Central memory CD8-positive, alpha-beta T cell (primary cell): ENCODE data around the gene DBT.

Source experiments
- ATAC-seq: fragments of 150-1000 bp; cut with Tn5 transposase; replicated peaks from 2 replicates; pipeline ENCODE4 v1.10.0; 2022; ENCODE audit warnings: mild to moderate bottlenecking, moderate FRiP score, moderate number of reproducible peaks; ENCODE audit not compliant: poor library complexity, severe bottlenecking; ENCODE audit errors: extremely low read depth
- DNase-seq, 2 donors: peaks; one replicate each; pipeline ENCODE4 v3.0.0; 2021; ENCODE audit warnings: low spot score in 2 of 2
- H3K27ac Mint-ChIP-seq: one replicate; pipeline ENCODE4 v1.8.0; 2022; ENCODE audit warnings: low read depth, mild to moderate bottlenecking, moderate library complexity, mixed read lengths
- H3K27me3 Mint-ChIP-seq: one replicate; pipeline ENCODE4 v1.8.0; 2022; ENCODE audit warnings: mixed read lengths
- H3K36me3 Mint-ChIP-seq: one replicate; pipeline ENCODE4 v1.8.0; 2022; ENCODE audit warnings: mild to moderate bottlenecking, moderate library complexity, mixed read lengths; ENCODE audit not compliant: insufficient read depth
- H3K4me1 Mint-ChIP-seq: one replicate; pipeline ENCODE4 v1.8.0; 2022; ENCODE audit warnings: mixed read lengths
- H3K4me3 Mint-ChIP-seq: one replicate; pipeline ENCODE4 v1.8.0; 2022; ENCODE audit warnings: mild to moderate bottlenecking, moderate library complexity, mixed read lengths
- H3K9me3 Mint-ChIP-seq: one replicate; pipeline ENCODE4 v1.8.0; 2022; ENCODE audit warnings: mixed read lengths

The DBT gene

DNA sequence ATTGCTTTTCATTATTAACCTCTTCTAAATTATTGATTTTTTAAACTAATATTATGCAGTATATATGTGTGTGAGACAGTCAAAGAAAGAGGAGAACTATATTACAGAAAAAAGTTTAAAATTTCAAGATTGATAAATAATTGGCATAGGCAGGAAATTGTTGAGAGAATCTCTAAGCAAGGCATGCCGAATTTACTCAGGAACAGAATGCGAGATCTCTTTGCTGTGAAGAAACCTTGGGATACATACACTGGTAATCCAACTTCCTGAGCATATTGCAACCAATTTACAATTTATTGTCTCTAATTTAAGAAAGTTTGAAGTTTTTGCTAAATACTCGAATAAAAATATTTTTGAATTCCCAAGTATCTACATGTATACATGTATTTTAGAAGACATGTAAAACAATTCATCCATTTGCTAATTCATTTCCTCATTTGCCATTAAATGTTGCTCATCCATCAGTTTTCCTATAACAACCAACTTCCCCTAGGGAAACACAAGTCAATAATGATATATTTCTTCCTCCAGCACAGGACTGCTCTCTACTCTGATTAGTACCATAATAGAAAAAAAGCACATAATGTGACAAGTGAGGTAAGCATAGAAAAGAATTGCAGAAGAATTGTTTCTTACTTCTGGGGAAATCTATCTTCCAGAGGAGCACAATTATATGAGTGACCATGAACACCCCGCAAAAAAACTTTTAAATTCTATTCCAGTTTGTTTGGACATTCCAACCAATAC lies 72.2 kb downstream of the DBT start:
- Mint-ChIP-seq H3K9me3 (no peaks in the 10 kb centered on the region), H3K4me1 (no peaks in the 10 kb centered on the region), H3K27me3 (no peaks in the 10 kb centered on the region), H3K27ac (no peak overlapping the region), H3K36me3 (no peaks in the 10 kb centered on the region), H3K4me3 (no peak overlapping the region)
- DNase-seq (no peak), ATAC-seq (no peak)

DNA sequence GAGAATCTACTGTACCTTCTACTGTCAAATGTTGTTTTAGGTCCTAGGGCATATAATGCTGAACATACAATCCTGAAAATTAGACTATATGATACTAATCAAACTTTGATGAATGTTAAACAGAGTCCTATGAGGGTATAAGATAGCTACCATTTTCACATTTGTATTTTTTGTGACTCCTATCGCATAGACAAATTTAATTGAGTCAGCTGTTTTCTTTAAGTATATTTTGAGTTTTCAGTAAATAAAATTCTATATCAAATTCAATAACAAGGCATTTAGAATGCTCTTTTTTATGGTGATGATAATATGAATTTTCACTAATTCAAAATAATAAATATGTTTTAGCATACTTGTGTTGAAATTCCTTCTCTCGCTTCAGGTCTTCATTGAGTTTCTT lies 81.6 kb downstream of the DBT start:
- Mint-ChIP-seq H3K4me3 (no peak overlapping the region), H3K27me3 (no peaks in the 10 kb centered on the region), H3K9me3 (no peaks in the 10 kb centered on the region), H3K36me3 (no peaks in the 10 kb centered on the region), H3K4me1 (no peaks in the 10 kb centered on the region), H3K27ac (no peak overlapping the region)
- ATAC-seq (no peak), DNase-seq (no peak)

DNA sequence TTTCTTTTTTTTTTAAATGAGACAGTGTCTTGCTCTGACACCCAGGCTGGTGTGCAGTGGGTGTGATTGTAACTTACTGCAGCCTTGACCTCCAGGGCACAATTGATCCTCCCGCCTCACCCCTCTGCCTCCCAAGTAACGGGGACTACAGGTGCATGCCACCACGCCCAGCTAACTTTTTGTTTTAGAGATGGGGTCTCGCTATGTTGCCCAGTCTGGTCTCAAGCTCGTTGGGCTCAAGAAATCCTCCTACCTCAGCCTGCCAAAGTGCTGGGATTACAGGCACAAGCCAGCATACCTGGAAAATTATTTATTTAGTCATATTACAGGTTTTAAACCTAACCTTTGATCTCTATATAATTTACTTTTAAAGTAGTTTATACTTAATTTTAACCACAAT lies 84.9 kb downstream of the DBT start:
- no peak for ATAC-seq
- no peaks in the 10 kb centered on the region for H3K36me3 Mint-ChIP-seq
- no peaks in the 10 kb centered on the region for H3K27me3 Mint-ChIP-seq
- no peaks in the 10 kb centered on the region for H3K9me3 Mint-ChIP-seq
- no peak overlapping the region for H3K4me3 Mint-ChIP-seq
- no peaks in the 10 kb centered on the region for H3K4me1 Mint-ChIP-seq
- H3K27ac Mint-ChIP-seq: no peak overlapping the region
- DNase-seq: no peak

DNA sequence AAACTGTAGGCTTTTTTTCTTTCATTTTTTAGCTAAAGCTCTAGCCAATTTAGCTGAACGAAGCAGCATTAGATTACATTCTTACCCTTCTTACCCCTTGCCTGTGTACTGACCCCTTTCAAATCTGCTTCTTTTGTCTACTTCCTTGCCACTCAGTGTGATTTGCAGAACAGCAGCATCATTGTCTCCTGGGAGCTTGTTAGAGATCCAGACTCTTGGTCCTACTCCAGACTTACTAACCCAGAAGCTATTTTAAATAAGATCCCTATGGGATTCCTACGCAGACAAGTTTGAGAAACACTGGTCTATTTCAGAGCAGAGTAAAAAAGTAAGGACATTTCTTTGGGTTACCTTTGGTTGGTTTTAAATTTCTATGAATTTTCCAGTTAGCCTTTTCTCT lies 85.4 kb downstream of the DBT start:
- H3K27me3 Mint-ChIP-seq: no peaks in the 10 kb centered on the region
- DNase-seq: no peak
- H3K4me3 Mint-ChIP-seq: no peak overlapping the region
- no peak for ATAC-seq
- no peak overlapping the region for H3K27ac Mint-ChIP-seq
- no peaks in the 10 kb centered on the region for H3K4me1 Mint-ChIP-seq
- H3K9me3 Mint-ChIP-seq: no peaks in the 10 kb centered on the region
- no peaks in the 10 kb centered on the region for H3K36me3 Mint-ChIP-seq

DNA sequence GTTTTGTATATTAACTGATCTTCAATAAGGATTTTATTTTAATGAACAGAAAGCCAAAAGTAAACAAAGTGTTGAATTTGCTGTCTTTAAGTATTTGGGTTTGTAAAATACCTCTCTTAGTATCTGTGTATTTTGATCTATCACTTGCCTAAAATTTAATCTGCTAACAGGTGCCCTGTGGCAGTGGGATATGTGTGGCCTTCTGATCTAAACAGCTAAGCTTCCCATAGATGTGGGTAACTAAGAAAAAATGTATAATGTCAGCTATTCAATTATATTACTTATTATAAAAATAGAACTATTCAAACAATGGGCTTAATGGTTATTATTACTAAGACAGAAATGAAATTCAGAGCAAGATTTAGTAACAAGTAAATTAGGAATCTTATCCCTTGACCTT lies 86.8 kb downstream of the DBT start:
- Mint-ChIP-seq H3K27me3 (no peaks in the 10 kb centered on the region), H3K4me3 (no peak overlapping the region), H3K9me3 (no peaks in the 10 kb centered on the region), H3K4me1 (no peaks in the 10 kb centered on the region), H3K27ac (no peak overlapping the region), H3K36me3 (no peaks in the 10 kb centered on the region)
- DNase-seq: no peak
- ATAC-seq: no peak

DNA sequence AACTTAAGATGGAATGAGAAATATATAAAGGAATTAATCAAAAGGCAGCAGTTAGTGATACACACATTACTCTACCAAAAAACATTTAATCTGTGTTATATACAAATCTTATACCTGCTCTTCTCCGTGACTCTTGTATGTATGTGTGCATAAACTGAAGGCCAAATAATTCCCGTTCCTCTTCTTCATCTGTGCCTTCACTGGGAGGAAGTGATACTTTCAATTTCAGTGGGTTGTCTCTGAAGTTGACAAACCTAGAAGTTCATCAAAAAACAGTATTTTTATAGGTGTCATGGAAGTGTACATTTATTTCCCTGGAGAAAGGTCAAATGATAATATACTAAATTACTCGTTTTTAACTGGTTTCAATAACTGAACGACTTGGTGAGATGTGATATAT lies 97.4 kb downstream of the DBT start:
- H3K4me3 Mint-ChIP-seq: no peak overlapping the region
- ATAC-seq (no peak), DNase-seq (no peak)
- H3K36me3 Mint-ChIP-seq: peaks cover 7% of the 10 kb centered on the region
- peaks cover 8% of the 10 kb centered on the region for H3K4me1 Mint-ChIP-seq
- peak overlapping the region; percentile 29 for H3K27ac Mint-ChIP-seq
- H3K27me3 Mint-ChIP-seq: no peaks in the 10 kb centered on the region
- no peaks in the 10 kb centered on the region for H3K9me3 Mint-ChIP-seq

DNA sequence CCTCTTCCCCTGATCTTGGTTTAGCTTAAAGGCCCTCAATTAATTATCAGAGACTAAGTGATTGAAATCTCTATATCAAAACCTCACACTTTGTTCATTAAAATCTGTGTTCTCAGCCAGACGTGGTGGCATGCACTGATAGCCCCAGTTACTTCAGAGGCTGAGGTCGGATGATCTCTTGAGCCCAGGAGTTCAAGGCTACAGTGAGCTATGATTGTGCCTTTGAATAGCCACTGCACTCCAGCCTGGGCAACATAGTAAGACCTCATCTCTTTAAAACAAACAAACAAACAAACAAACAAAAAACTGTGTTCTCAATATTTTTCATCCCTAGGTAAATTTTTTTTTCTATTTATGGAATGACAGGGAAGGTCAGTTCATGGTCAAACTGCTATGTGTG lies 98.0 kb downstream of the DBT start:
- Mint-ChIP-seq H3K36me3 (peaks cover 9% of the 10 kb centered on the region), H3K27me3 (no peaks in the 10 kb centered on the region), H3K4me3 (no peak overlapping the region), H3K9me3 (no peaks in the 10 kb centered on the region), H3K4me1 (peaks cover 8% of the 10 kb centered on the region), H3K27ac (peak overlapping the region; percentile 29)
- ATAC-seq (no peak), DNase-seq (no peak)

DNA sequence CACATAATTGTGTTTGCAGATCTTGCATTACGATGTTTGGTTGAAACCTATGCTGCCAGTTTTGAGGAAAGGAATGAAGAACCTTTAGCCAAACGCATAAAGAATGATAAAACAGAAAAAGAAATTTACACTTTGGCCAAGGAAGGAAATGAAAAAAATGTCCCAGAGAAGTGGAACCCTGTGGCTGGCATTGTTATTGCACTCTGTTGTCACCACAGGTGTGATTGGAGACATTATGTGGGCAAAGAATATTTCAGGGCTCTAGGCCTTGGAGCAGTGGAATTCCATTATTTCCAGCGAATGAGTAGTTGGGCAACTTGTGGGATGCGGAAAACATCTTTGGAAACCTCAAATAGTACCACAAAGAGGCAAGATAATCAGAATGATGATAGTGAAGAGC lies 101.8 kb downstream of the DBT start:
- Mint-ChIP-seq H3K4me3 (no peak overlapping the region), H3K27ac (no peak overlapping the region), H3K27me3 (no peaks in the 10 kb centered on the region), H3K36me3 (peaks cover 35% of the 10 kb centered on the region), H3K9me3 (no peaks in the 10 kb centered on the region), H3K4me1 (peaks cover 8% of the 10 kb centered on the region)
- no peak for DNase-seq
- ATAC-seq: no peak

DNA sequence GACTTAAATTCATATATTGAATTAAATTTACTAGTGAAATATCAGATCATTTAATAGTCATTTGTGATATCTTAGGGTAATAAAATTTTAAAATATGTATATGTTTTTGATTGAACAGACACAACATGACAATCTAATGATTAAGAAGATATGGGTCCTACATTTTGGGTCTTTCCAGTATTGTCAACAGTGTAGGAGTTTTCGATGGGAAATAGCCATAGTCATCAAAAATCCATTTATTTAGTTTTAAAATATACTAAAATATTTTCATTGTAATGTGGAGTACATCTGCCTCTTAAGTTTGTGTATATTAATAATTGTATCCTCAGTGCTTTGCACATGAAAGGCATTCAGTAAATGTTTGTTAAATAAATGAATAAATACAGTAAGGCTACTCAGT lies 102.7 kb downstream of the DBT start:
- Mint-ChIP-seq H3K4me1 (peaks cover 2% of the 10 kb centered on the region), H3K27me3 (no peaks in the 10 kb centered on the region), H3K27ac (no peak overlapping the region), H3K9me3 (no peaks in the 10 kb centered on the region), H3K4me3 (no peak overlapping the region), H3K36me3 (peaks cover 41% of the 10 kb centered on the region)
- no peak for DNase-seq
- no peak for ATAC-seq

DNA sequence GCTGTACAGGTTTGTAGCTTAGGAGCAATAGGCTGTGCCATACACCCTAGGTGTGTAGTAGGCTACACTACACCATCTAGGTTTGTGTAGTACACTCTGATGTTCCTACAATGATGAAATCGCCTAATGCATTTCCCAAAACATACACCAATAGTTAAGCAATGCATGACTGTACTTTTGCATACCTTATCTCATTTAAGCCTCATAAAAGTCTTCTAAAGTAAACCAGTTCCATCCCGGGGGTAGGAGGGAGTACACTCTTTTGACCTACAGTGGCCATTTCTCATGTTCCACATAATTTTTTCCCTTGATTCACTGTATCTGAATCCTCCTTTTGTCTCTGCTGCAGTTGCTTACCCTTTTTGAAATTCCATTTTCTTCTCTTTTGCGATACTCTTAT lies 104.5 kb downstream of the DBT start:
- H3K36me3 Mint-ChIP-seq: peaks cover 55% of the 10 kb centered on the region
- H3K27me3 Mint-ChIP-seq: no peaks in the 10 kb centered on the region
- ATAC-seq (no peak), DNase-seq (no peak)
- H3K27ac Mint-ChIP-seq: no peak overlapping the region
- no peak overlapping the region for H3K4me3 Mint-ChIP-seq
- peaks cover 6% of the 10 kb centered on the region for H3K4me1 Mint-ChIP-seq
- H3K9me3 Mint-ChIP-seq: no peaks in the 10 kb centered on the region

DNA sequence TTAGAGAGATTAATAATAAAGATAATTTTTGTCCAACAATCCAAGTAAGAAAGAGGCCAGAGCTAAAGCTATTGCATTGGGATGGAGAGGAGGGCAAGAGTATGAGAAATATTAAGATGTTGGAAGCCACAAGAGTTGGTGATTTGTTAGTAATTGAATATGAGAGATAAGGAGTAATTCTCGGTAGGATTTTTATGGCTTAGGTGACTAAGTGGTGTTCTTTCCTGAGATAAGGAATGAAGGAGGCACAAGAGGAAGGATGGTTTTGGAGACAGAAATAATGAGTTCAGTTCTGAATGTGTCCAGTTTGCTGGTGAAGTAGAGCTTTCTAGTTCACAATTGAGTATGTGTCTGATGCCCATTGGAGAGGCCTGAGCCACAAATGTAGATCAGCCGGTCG lies 107.3 kb downstream of the DBT start:
- DNase-seq (no peak), ATAC-seq (no peak)
- Mint-ChIP-seq H3K9me3 (no peaks in the 10 kb centered on the region), H3K4me1 (peaks cover 6% of the 10 kb centered on the region), H3K27me3 (no peaks in the 10 kb centered on the region), H3K27ac (peak overlapping the region; percentile 59), H3K36me3 (peaks cover 69% of the 10 kb centered on the region), H3K4me3 (no peak overlapping the region)

DNA sequence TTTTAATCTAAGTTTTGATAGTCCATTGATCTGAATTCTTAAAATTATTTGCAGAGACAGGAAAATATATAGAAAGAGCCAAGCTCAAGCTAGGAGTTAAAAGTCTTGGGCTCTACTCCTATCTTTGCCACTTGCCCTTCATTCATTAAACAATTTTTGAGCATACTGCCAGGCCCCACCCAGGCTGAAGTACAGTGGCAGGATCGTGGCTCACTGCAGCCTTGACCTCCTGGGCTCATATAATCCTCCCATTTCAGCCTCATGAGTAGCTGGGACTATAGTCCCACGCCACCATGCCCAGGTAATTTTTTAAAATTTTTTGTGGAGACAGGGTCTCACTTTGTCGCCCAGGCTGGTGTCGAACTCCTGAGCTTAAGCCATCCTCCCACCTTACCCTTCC lies 108.4 kb downstream of the DBT start:
- Mint-ChIP-seq H3K27me3 (no peaks in the 10 kb centered on the region), H3K4me1 (peaks cover 6% of the 10 kb centered on the region), H3K4me3 (no peak overlapping the region), H3K36me3 (peaks cover 64% of the 10 kb centered on the region), H3K9me3 (no peaks in the 10 kb centered on the region), H3K27ac (peak overlapping the region; percentile 59)
- DNase-seq (no peak), ATAC-seq (no peak)

DNA sequence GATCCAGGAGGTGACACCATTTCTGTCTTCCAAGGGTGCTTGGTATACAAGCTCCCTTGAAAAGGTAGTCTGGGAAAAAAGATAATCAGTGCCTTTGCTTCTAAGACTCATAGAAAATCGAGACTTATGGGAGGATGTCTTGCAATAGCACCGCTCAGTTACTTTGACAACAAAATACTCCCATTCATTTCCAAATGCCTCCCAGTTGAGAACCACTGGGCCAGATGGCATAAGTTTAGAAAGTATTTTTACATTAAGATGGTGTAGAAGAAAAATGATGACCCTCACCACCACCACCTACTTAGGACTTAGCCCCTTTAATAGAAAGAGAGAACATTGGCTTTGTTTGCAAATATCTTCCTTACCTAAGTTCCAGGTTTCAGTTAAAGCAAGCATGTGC lies 112.0 kb downstream of the DBT start:
- H3K27me3 Mint-ChIP-seq: no peaks in the 10 kb centered on the region
- DNase-seq (no peak), ATAC-seq (no peak)
- H3K4me3 Mint-ChIP-seq: no peak overlapping the region
- peaks cover 22% of the 10 kb centered on the region for H3K4me1 Mint-ChIP-seq
- no peaks in the 10 kb centered on the region for H3K9me3 Mint-ChIP-seq
- peaks cover 48% of the 10 kb centered on the region for H3K36me3 Mint-ChIP-seq
- H3K27ac Mint-ChIP-seq: no peak overlapping the region
